T-helper 1 cell (primary cell): ENCODE results near the gene ACRBP.

Experiments used
- DNase-seq, 5 donors: peaks; one replicate each; pipeline ENCODE4 v3.0.0-alpha.2; 2012 to 2020

The ACRBP gene

DNA sequence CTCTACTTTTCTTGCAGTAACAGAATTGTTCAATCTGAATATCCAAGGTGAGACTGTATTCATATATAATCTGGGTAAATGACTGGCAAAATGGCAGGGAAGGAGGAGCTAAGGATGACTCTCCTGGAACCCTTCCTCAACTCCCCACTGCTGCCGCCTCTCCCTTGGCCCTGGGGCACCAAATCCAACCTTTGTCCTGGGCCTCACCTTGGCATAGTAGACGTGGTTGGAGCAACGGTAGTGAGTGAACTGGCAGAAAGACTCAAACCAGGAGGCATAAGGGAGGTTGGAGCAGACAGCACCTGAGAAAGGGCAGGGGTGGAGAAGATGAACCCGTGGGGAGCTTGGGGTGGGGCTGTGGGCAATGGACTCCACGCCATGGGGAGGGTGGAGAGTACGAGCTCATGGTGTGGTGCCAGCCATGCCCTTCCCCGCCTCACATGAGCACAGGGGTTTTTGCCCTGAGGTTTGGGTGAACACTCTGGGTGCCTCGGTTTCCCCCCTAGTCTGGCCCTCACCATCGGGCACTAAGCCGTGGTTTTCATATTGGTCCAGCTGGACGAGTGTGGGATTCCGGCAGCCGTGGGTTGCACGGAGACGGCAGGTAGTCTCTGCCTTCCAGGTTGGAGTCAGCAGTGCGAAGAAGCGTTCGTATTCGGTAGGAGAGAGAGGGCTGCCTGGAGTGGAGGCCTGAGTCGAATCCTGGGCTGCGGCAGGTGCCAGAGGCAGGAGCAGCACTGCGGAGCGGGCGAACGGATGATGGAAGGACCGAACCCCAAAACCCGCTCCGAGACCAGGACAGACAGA, 753 bp downstream of the ACRBP start:
- no peak for DNase-seq

DNA sequence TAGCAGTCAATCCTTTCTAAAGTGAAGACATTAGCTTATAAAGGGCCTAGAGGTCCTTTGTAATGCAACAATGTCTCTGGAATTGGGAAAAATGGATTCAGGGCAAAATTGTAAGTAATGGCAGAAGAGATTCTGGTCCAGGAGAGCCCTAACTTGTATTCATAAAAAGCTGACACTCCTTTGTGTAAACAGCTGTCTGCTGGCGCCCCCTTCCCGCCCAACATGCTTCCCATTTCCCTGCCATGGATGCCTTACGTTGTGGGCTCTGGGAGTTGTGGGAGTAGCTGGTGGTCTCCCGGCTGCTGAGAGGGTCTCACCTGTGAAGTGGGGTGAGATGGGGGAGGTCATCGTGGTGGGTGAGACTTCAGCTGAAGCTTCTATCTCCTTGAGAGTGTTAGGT, 2.3 kb downstream of the ACRBP start:
- DNase-seq: no peak

DNA sequence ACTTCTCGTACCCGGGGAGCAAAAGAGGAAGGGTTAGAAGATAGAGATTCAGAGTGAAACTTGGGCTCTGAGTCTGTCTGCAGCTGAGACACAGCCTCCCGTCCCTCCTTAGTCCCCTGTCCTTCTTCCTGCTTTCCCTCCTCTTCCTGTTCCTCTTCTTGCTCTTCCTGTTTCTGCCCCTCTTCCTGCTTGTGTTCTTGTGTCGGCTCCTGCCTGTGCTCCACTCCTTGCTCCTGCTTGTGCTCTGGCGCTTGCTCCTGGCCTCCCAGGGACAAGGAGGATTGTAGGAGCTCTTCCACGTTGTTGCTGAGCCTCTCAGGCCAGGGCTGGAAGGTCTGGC, 3.0 kb downstream of the ACRBP start:
- DNase-seq: no peak

DNA sequence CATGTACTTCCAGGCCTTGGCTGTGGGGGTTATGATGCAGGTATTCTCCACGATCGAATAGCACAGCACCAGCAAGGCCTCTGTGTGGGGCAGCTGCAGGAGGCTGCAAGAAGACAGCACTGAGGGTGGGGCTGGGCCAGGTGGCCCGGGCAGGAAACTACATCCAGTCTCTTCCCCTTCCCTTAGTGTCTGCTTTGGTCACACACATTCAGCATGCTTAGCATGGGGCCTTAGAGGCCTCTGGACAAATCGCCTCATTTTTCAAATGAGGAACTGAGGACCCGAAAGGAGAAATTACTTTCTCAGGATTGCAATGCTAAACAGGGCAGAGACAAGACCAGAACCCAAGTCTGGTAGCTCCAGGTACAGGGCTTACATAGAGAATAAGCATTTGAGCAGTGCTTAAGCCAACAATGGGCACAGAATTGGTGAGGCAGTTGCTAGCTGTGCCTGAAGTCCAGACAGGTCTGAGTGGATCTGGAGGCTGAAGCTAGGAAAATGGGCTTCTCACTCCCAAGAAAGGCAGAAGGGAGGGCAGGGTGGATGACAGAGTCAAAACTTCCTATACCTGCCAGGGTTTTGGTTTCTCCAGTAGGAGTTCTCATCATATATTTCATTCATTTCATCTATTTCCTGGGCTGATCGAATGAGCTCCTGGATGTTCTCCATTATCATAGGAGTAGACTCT, 3.5 kb downstream of the ACRBP start:
- no peak for DNase-seq

DNA sequence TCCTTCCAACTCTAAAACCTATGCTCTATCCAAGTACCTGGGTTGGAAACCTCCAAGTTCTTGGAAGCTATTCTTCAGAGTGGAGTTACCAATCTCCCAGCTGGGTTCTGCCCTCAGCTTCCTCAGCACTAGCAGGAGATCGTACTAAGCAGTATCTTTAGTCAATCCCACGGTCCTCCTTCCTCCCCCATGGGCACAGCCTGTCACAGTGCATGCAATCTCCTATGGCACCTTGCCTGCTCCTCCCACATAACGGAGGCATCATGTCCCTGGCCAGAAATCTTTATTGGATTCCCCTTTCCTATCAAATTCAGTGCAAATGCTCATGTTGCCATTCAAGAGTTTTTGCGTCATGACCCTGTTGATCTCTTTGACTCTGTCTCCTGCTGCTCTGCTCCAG, 6.1 kb downstream of the ACRBP start:
- DNase-seq: no peak

DNA sequence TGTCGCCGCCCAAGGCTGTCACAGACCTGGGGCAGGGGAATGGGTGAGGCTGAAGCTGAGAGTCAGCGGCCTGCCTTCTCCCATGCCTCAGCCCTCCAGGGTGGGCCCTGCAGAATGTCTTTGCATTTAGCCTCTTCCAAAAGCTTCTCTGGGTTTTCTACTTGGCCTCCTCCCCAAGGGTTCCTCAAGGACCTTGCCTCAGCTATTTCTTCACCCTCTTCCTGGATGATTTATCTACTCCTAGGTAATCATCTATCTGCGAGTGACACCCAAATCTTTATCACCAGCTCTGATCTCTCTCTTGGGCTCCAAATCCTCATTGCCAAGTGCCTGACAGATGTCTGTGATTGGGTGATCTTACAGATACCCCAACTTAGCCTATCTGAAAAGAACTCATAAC, 6.7 kb downstream of the ACRBP start:
- DNase-seq: no peak

DNA sequence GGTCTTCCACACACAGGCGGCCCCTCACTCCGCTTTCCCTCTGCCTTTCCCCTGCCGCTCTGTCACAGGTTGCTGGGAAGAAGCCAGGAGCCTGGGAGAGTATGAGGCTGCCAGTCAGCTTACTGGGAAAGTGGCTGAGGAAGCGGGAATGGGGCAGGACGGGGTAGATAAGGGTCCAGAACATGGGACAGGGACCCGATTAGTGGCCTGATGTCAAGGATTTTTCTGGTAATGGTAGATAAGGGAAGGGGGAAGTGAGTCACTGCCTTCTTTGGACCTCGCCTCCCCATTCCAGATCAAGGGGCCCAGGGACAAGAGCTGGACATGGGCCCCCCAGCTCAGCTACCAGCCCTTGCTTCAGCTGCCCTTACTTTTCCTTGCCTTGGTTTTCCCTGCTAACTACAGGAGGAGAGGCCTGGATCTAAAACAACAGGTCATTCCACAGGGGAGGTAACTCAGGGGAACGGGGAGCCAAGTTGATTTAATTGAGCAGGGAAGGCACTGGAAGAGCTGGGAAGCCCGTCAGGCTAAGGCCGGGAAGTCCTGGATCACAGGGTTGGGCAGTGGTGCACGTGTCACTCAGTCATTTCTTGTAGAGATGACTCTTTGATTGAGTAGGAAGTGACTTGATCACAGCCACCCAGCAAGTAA, 8.0 kb downstream of the ACRBP start:
- no peak for DNase-seq

DNA sequence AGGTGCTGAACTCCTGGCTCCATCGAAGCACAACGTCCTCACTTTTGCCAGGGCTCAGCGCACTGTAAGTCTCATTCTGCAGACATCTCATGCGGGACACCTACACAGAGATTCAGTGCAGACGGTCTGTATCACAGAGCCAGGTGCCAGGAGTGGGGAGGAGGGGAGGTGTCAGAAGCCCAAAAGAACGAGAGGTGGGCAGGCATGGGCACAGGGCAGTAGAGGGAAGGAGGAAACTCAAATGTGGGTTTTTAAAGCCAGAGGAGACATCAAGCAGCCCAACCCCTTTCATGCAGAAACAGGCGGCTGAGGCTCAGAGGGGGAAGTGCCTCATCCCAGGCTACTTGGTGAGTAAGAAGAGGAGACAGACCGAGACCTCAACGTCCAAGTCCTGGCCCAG, 8.9 kb downstream of the ACRBP start:
- DNase-seq: no peak

DNA sequence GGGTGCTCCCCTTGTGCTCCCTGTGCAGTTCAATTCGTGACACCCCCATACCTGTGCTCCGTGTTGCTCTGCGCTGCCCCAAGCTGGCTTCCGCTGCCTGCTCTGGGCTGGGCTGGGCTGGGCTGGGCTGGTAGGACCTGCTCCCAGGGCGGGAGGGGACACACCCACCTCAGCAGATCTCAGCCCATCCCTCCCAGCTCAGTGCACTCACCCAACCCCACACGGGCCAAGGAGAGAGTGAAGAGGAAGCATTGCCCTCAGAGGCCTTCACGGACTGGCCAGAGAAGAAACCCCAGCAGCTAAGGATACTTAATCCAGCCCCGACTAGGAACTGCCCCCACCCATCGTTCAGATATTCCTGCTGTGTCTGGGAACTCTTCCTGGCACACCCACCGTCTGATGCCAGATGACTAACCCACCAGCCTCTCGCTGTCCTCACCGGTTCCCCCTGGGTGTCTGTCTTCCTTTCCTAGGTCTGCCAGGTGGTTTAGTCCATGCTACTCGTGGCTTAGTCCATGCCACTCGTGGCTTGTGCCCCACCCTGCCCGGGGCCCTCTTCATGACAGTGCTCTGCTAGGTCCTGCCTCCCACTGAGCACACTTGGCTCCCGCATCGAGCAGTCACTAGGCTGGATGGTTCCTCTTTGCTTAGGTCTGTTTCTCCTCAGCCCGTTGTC, 11.2 kb downstream of the ACRBP start, which contains the start of gene LPAR5:
LPAR5 (minus strand) TSS at position 104 of the 676 bp plus-strand sequence. CDS start 14,711 bp downstream, outside the sequence.
- DNase-seq: peak in 2 of 5 donors; percentile 16 to 45

DNA sequence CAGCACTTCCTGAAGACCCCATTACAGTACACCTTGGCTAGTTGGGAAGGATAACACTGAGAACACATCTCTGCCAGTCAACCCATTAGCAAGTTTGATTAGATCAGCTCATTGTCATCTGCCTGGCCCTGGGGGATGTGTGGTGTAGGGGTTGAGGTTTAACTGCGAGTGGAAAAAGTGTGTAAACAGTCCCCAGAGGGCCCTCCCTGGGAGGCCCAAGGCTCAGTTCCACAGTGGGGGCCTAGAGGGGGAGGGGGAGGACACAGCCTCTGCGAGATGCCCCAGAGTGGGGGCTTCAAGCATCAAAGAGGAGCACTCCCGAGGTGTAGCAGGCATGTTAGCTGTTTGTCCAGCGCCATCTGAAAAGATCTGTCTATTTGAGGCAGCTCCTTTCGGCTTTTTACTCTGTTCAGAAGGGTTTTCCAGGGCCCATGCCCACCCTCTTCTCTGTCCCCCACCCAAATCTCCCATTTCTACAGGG, 11.8 kb downstream of the ACRBP start:
- DNase-seq: peak in 2 of 5 donors; percentile 26 to 57

DNA sequence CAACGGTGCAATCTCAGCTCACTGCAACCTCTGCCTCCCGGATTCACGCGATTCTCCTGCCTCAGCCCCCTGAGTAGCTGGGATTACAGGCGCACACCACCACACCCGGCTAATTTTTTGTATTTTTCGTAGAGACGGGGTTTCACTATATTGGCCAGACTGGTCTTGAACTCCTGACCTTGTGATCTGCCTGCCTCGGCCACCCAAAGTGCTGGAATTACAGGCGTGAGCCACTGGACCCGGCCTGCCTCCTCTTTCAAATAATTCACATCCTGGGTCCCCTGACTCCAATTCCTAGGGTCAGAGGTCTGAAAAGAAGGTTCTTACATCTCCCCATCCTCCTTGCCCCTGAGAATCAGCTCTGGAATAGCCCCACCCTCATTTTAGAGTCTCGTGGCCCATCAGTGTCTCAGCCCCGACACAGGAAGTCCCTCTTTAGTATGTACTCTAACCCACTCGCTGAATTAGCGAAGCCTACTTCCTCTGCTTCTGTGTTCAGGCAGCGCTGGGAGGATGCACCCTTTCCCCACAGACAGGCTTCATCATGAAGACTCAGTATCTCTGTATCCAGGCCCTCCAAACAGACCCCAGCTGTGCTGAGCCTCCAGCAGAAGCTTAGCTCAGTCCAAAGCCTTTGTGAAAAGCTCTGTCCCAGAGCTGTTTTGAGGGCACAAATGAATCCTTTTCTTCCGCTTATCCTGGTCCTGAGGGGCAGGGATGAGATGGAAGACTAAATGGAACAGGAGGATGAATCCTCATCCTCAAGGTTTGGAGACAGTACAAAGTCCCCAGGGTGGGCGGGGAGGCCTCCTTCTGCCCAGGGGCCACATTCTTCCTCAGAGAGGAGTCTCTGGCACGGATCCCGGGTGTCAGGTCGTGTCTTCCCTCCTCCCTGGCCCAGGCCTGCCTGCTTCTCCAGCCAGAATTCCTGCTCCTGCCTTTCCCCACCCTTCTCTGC, 14.9 kb downstream of the ACRBP start:
- DNase-seq: peak in 3 of 5 donors; percentile 22 to 76 (median 43)

DNA sequence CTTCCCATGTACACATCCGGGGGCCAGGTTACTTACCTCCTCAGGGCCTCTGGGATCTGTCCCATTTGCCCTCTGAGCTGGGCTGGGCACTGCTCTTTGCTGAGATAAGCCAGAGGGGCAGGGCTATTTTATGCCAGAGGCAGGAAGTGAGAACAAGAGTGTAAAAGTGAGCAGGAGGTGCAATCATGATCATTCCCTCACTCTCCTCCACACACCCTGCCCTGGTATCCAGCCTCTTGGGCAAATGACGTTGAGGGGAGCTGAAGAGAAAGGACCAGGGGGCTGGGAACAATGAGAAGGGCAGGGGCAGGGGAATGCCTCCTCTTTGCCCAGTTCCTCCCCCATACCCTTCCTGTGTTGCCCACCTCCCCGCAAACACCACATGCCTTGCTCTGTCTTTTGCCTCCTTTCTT, 15.7 kb downstream of the ACRBP start:
- DNase-seq: peak in 1 of 5 donors; percentile 37

DNA sequence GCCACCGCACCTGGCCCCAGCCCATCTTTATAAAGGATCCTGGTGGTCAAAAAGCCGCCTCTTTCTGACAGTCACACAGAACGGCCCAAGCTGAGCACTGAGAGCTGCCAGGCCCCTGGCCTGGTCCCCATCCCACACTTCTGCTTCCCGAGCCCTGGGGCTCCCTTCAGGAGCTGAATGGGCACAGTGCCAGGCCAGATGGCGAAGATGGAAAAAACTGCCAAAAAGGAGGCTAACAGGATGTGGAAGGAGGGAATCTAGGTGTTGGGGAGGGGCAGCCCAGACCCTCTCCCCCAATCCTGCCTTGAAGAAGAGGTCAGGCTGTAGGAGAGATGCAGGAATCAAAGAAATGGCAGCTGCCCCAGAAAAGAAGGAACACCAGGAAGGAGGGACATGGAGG, 16.5 kb downstream of the ACRBP start:
- no peak for DNase-seq

DNA sequence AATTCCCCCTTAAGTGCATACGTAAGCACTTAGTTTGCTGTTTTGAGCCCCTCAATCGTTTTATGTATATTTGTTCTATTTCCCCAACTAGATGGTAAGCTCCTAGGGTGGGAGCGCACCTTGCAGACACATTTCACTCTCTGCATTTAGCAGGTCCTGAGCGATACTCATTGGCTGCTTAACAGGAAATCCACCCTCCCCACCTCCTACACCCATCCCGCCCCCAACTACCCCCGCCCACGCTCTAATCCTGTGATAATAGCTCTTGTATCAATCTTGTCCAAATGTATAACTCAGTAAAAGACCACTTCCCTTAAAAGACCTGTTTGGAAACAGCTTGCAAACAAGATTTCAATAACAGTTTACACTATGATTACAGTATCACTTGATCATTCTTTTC, 19.6 kb downstream of the ACRBP start:
- DNase-seq: peak in 3 of 5 donors; percentile 37 to 57 (median 49)

DNA sequence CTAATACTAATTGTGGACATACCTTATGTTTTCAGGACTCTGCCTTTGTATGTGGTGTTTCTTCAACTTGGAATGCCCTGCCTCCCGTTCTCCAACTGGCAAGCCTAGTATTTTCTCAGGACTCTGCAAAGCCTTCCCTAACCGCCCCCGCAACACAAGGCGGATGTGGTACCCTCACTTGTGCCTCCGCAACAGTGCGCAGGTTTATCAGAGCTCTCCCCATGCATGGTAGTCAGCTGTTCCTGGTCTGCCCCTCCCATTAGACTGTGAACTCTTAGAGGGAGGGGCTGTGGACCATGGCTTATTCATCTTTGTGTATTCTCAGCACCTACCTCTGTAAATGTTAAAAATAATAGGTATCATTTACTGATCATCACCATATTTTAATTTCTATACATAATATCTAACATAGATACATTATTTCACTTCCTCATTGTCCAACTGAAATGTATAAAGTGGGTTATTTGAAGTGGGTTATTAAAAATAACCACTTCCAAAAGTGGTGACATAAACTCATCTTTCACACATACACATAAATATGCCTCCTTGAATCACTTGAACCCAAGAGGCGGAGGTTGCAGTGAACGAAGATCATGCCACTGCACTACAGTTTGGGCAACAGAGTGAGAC, 20.5 kb downstream of the ACRBP start:
- no peak for DNase-seq

DNA sequence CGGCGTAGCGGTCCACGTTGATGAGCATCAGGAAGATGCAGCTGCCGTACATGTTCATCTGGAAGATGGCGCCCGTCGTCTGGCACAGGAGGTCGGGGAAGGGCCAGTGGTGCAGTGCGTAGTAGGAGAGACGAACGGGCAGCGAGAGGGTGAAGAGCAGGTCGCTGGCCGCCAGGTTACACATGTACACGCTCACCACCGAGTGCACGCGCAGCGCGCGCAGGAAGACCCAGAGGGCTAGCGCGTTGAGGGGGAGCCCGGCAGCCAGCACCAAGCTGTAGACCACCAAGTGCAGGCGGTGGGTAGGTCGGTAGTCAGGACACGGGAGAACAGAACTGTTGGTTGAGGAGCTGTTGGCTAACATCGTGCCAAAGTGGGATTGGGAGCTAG, 26.4 kb downstream of the ACRBP start:
- DNase-seq: no peak

DNA sequence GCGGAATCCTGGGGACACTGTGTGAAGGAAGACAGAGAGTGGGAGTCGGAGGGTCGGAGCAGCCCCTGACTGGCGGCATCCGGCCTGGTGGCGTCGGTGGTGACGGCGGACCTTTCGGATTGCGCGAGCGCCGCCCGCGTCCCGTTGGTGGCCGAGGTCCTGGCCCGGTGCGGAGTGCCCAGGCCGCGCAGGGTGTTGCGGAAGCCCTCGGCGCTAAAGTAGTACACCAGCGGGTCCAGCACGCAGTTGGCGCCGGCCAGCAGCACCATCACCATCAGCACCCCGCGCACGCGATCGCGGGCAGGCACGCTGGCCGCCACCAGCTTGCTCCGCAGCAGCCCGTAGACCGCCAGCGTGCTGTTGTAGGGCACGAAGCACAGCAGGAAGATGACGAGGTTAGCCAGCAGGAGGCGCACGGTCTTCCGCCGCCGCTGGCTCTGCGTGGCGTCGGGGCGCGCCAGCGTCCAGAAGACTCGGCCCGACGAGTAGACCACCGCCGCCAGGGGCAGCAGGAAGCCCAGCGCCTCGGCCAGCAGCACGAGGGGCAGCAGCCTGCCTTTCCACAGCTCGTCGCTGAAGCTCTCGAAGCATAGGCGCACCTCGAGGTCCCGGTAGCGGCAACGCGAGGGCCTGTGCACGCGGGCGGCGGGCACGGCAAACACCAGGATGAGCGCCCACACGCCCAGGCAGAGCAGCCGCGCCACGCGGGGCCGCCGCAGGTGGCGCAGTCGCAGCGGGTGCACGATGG, 26.9 kb downstream of the ACRBP start:
- peak in 3 of 5 donors; percentile 21 to 59 (median 48) for DNase-seq

DNA sequence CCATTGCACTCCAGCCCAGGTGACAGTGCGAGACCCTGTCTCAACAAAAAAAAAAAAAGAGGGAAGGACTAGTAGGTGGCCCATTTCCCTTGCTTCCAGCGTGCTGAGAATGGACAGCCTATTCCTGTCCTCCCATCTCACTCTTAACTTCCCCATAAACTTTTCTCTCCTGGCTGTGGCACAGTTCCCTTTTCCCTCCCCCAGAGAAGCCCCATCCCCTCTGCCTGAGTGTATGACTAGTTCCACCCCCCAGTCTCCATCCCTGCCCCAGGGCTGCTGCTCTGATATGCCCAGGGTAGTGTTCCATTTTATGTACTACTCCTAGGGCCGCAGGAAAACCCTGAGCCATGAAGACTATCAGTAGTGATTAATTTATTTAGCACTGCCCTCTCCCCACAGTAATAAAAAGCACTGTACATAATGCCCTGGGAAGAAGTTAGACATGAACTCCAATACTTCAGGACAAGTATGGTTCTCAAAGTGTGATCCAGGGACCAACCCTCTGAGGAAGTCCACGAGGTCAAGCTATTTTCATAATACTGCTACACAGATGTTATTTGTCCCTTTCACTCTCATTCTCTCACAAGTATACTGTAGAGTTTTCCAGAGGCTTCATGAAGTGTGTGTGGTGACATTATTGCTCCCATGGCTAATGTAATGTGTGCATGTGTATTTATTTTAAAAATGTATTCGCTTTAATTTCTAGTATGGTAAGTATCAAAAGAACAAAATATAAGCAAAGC, 28.6 kb downstream of the ACRBP start:
- DNase-seq: no peak

DNA sequence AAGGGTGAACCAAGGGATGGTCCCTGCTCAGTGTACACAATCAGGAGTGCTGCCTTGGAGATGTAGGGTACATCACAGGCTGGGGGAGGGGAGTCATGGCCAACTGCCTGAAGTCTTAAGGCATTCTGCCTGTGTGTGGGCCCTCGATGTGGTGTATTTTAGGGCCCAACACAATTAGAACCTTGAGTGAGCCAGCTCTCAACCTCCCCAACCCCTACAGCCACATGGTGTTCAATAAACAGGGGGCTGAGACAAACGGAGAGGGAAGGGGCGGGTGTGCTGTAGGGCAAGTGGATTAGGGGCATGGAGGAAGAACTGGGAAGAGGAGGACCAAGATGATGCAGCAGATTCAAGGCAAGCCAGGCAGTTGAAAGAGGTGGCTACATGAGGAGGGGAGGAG, 31.4 kb downstream of the ACRBP start:
- no peak for DNase-seq
